Measurements from ENCODE around the gene TOGARAM1.

TOGARAM1 gene

DNA sequence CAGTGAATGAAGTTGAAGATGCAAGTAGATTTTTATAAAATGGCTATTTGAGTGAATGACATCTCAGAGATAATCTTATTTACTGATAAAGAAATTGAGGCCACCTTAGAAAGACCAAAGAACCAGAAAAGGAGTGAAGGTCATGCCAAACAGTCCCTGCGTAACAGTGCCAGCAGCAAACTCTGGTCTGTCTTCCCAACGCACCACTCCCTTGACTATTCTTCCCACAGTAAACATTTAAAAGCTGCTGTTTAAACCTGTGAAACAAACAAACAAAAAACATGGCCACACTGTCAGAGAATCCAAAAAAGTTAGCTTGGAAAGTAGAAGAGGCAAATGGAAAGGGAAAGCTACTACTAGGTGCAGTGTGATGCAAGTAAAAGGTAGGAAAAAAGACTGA, 120.4 kb downstream of the TOGARAM1 start:
- Histone ChIP-seq H3F3A (ENCODE audit: insufficient read depth, low read length) (no peaks in the 10 kb centered on the region), H3K9me2 (ENCODE audit: low read depth, low read length) (no peaks in the 10 kb centered on the region), H3K27me3 (ENCODE audit: insufficient read depth, low read length) (no peaks in the 10 kb centered on the region), H3K36me3 (ENCODE audit: insufficient read depth, low read length) (no peaks in the 10 kb centered on the region; the same call in 1 of the 2 replicates), H3K9me3 (ENCODE audit: low read length) (no peaks in the 10 kb centered on the region), H3K4me2 (ENCODE audit: low read length) (no peak overlapping the region), H2AFZ (ENCODE audit: low read length) (peak overlapping the region; percentile 90; the same call in 1 of the 2 replicates), H3K4me1 (ENCODE audit: insufficient read depth, low read length, severe bottlenecking) (peaks cover 32% of the 10 kb centered on the region), H3K79me2 (ENCODE audit: insufficient read depth, low read length) (peaks cover 33% of the 10 kb centered on the region), H3K27ac (ENCODE audit: low read depth, low read length, poor library complexity, severe bottlenecking) (no peak overlapping the region), H3K9ac (ENCODE audit: low read length) (no peak overlapping the region), H4K20me1 (ENCODE audit: insufficient read depth, low read length) (no peaks in the 10 kb centered on the region), H3K4me3 (ENCODE audit: low read depth, low read length, poor library complexity, severe bottlenecking) (no peak overlapping the region)
- no peak for TF ChIP-seq EZH2 (IDR thresholded peaks at IDR 0.05; ENCODE audit: borderline replicate concordance, low read length)
- TF ChIP-seq, protein P1, sequence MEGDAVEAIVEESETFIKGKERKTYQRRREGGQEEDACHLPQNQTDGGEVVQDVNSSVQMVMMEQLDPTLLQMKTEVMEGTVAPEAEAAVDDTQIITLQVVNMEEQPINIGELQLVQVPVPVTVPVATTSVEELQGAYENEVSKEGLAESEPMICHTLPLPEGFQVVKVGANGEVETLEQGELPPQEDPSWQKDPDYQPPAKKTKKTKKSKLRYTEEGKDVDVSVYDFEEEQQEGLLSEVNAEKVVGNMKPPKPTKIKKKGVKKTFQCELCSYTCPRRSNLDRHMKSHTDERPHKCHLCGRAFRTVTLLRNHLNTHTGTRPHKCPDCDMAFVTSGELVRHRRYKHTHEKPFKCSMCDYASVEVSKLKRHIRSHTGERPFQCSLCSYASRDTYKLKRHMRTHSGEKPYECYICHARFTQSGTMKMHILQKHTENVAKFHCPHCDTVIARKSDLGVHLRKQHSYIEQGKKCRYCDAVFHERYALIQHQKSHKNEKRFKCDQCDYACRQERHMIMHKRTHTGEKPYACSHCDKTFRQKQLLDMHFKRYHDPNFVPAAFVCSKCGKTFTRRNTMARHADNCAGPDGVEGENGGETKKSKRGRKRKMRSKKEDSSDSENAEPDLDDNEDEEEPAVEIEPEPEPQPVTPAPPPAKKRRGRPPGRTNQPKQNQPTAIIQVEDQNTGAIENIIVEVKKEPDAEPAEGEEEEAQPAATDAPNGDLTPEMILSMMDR (IDR thresholded peaks at IDR 0.05; ENCODE audit: low read length): no peak

DNA sequence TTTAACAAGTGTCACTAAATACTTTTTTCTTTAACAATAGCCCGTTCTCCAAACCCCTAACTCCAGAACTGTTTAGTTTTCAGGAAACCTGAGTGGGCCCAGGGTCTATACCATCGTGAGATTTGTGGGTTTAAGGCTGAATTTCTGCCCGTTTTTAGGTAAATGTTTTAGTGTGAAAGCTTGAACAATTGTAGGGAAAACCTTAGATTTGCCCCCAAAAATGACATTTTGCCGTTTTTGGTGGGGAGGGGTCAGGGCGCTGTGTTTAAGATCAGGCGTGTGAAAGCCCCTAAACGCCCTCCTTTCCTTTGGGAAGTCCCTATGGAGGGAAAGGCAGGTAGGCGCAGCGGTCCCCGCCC, 121.6 kb downstream of the TOGARAM1 start:
- Histone ChIP-seq H3K9me3 (ENCODE audit: low read length) (no peaks in the 10 kb centered on the region), H3K79me2 (ENCODE audit: insufficient read depth, low read length) (peaks cover 44% of the 10 kb centered on the region), H3K9me2 (ENCODE audit: low read depth, low read length) (no peaks in the 10 kb centered on the region), H3K27ac (ENCODE audit: low read depth, low read length, poor library complexity, severe bottlenecking) (no peak overlapping the region), H4K20me1 (ENCODE audit: insufficient read depth, low read length) (no peaks in the 10 kb centered on the region), H3K4me2 (ENCODE audit: low read length) (peak overlapping the region; percentile 83), H3K36me3 (ENCODE audit: insufficient read depth, low read length) (peaks cover 6% of the 10 kb centered on the region; the same call in 1 of the 2 replicates), H3K4me1 (ENCODE audit: insufficient read depth, low read length, severe bottlenecking) (peaks cover 40% of the 10 kb centered on the region), H3K9ac (ENCODE audit: low read length) (peak overlapping the region; percentile 68), H3F3A (ENCODE audit: insufficient read depth, low read length) (no peaks in the 10 kb centered on the region), H3K4me3 (ENCODE audit: low read depth, low read length, poor library complexity, severe bottlenecking) (peak overlapping the region; percentile 92), H2AFZ (ENCODE audit: low read length) (peak overlapping the region; percentile 90), H3K27me3 (ENCODE audit: insufficient read depth, low read length) (no peaks in the 10 kb centered on the region)
- TF ChIP-seq, protein P1 (IDR thresholded peaks at IDR 0.05; ENCODE audit: low read length): no peak
- TF ChIP-seq EZH2 (IDR thresholded peaks at IDR 0.05; ENCODE audit: borderline replicate concordance, low read length): no peak

DNA sequence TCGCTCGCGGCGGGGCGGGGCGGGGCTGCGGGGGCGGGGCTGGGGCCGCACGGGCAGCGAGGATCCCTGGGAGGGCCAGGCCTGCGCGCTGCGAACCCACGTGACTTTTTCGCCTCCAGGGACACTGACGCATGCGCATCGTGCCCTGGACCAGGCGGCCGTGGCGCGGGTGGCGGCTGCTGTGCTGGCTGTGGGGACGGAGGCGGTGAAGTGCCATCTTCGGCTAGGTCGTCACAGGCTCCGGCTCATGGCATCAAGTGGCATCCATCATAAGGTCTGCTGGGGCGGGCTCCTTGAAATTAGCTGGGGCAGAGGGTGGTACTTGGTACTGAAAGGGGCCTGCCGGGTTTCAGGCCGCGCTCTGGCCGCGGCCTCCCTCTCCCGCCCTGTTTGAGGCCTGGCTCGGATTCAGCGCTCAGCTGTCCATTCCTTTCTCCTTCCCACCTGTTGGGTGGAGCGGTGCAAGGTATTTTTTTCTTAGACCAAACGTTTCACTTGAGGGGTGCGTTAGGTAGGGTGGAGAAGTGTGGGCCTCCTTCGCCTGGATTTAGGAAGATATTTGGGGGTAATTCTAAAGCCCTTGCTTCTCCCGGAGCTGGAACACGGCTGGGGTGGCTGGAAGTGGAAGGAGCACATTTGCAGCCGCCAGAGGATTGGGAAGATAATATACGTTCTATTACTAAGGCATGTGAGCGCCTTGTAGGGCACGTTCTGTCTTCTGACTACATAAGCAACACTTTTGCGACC, 122.2 kb downstream of the TOGARAM1 start, which contains the start of gene PRPF39:
Gene PRPF39 (plus strand): TSS at position 141 of the 747 bp plus-strand sequence. CDS start 11,124 bp downstream, outside the sequence.
- H3K4me1 ChIP-seq (ENCODE audit: insufficient read depth, low read length, severe bottlenecking): peaks cover 46% of the 10 kb centered on the region
- peak within 1 kb of the TSS; percentile 90 for H3K9ac ChIP-seq (ENCODE audit: low read length)
- peak within 1 kb of the TSS; percentile 90 for H2AFZ ChIP-seq (ENCODE audit: low read length)
- H3K27me3 ChIP-seq (ENCODE audit: insufficient read depth, low read length): no peaks in the 10 kb centered on the region
- peak within 1 kb of the TSS; percentile 87 for H3K4me2 ChIP-seq (ENCODE audit: low read length)
- H3K27ac ChIP-seq (ENCODE audit: low read depth, low read length, poor library complexity, severe bottlenecking): peak within 1 kb of the TSS; percentile 81
- no peaks in the 10 kb centered on the region for H4K20me1 ChIP-seq (ENCODE audit: insufficient read depth, low read length)
- no peak for TF ChIP-seq EZH2 (IDR thresholded peaks at IDR 0.05; ENCODE audit: borderline replicate concordance, low read length)
- TF ChIP-seq, protein P1 (IDR thresholded peaks at IDR 0.05; ENCODE audit: low read length): no peak
- peaks cover 12% of the 10 kb centered on the region for H3K36me3 ChIP-seq (ENCODE audit: insufficient read depth, low read length)
- H3K9me2 ChIP-seq (ENCODE audit: low read depth, low read length): no peaks in the 10 kb centered on the region
- H3K9me3 ChIP-seq (ENCODE audit: low read length): no peaks in the 10 kb centered on the region
- H3K79me2 ChIP-seq (ENCODE audit: insufficient read depth, low read length): peaks cover 50% of the 10 kb centered on the region
- H3F3A ChIP-seq (ENCODE audit: insufficient read depth, low read length): no peaks in the 10 kb centered on the region
- peak within 1 kb of the TSS; percentile 92 for H3K4me3 ChIP-seq (ENCODE audit: low read depth, low read length, poor library complexity, severe bottlenecking)

Measured in OCI-LY1 (cell line).